Keratinocyte (primary cell): ENCODE results near the gene NDUFA11. TPM values are rescaled to one million over a fixed set of nuclear protein-coding genes. Genes with fewer than 3 reads are reported as not detected.

Experiments
- DNase-seq: peaks from one replicate; pipeline ENCODE4 v3.0.0-alpha.2; 2011; ENCODE audit warnings: low read depth, missing footprints, low spot score
- FAIRE-seq: peaks from 2 replicates; lab custom pipeline; 2011; peaks lifted over from hg19 to GRCh38; lab: Jason Lieb, UNC
- H2AFZ ChIP-seq: 2 replicates; pipeline ENCODE4 v1.6.0; 2012; ENCODE audit warnings: low read length, control low read depth, inconsistent platforms; ENCODE audit not compliant: control insufficient read depth
- H3K27ac ChIP-seq: 2 replicates; pipeline ENCODE4 v1.5.1; 2011; ENCODE audit warnings: low read length; ENCODE audit not compliant: control insufficient read depth, insufficient read depth
- H3K27me3 ChIP-seq: 3 replicates; pipeline ENCODE4 v1.6.0; 2011; ENCODE audit warnings: low read length; ENCODE audit not compliant: control insufficient read depth, insufficient read depth; ENCODE audit errors: extremely low read depth
- H3K36me3 ChIP-seq, 2 experiments: 2 replicates in 1 of 2; 3 replicates in 1 of 2; pipeline ENCODE4 v1.5.1; 2011; ENCODE audit warnings: low read length in 2 of 2, mild to moderate bottlenecking in 1 of 2; ENCODE audit not compliant: control insufficient read depth in 2 of 2, insufficient read depth in 2 of 2; ENCODE audit errors: extremely low read depth in 1 of 2
- H3K4me1 ChIP-seq: 3 replicates; pipeline ENCODE4 v1.5.1; 2011; ENCODE audit warnings: low read length; ENCODE audit not compliant: control insufficient read depth, insufficient read depth; ENCODE audit errors: extremely low read depth
- H3K4me2 ChIP-seq: 3 replicates; pipeline ENCODE4 v1.6.0; 2011; ENCODE audit warnings: low read depth, low read length; ENCODE audit not compliant: control insufficient read depth, insufficient read depth; ENCODE audit errors: extremely low read depth
- H3K4me3 ChIP-seq, 3 experiments: fragments of 200-600 bp in 1 of 3; sonication (generic) in 1 of 3; 2 replicates in 2 of 3; 3 replicates in 1 of 3; pipeline ENCODE4 v1.5.1; 2011 to 2016; ENCODE audit warnings: low read length in 3 of 3, mild to moderate bottlenecking in 3 of 3, control low read depth in 2 of 3, inconsistent platforms in 1 of 3, low read depth in 1 of 3, mixed read lengths in 1 of 3, mixed run types in 1 of 3, moderate library complexity in 1 of 3; ENCODE audit not compliant: control insufficient read depth in 2 of 3, insufficient read depth in 2 of 3; ENCODE audit errors: extremely low read depth in 1 of 3
- H3K79me2 ChIP-seq: 2 replicates; pipeline ENCODE4 v1.6.0; 2012; ENCODE audit warnings: low read length; ENCODE audit not compliant: control insufficient read depth, insufficient read depth
- H3K9ac ChIP-seq: 3 replicates; pipeline ENCODE4 v1.6.0; 2011; ENCODE audit warnings: low read length; ENCODE audit not compliant: control insufficient read depth, insufficient read depth; ENCODE audit errors: extremely low read depth
- H3K9me1 ChIP-seq: 3 replicates; pipeline ENCODE4 v1.6.0; 2011; ENCODE audit warnings: low read length; ENCODE audit not compliant: control insufficient read depth, insufficient read depth; ENCODE audit errors: extremely low read depth
- H3K9me3 ChIP-seq: 2 replicates; pipeline ENCODE4 v1.5.1; 2012; ENCODE audit warnings: low read depth, low read length; ENCODE audit not compliant: control insufficient read depth
- H4K20me1 ChIP-seq: 3 replicates; pipeline ENCODE4 v1.6.0; 2011; ENCODE audit warnings: low read length; ENCODE audit not compliant: control insufficient read depth, insufficient read depth; ENCODE audit errors: extremely low read depth
- EZH2 ChIP-seq: IDR thresholded peaks from one replicate; pipeline ENCODE4 v1.6.1; 2012; ENCODE audit warnings: inconsistent platforms, mild to moderate bottlenecking, low read length, moderate library complexity
- dilution Hi-C: fragments of 300-500 bp; cut with MboI; formaldehyde crosslinking; loops from one replicate; pipeline ENCODE4 v1.7.0; 2020; ENCODE audit warnings: low sequenced_read_pairs; ENCODE audit not compliant: extremely low pct_ligation_motif_present
- polyA plus RNA-seq, 5 experiments: library from polyadenylated mRNA; depleted of rRNA in 3 of 5; stranded (reverse) in 3 of 5; stranded (forward) in 1 of 5; unstranded in 1 of 5; fragments of >200 nt; gene quantifications; 1 replicate in 1 of 5; 2 replicates in 3 of 5; 3 replicates in 1 of 5; pipeline versions ENCODE4 v1.2.1 to v1.2.3, GENCODE V29; 2011 to 2012; ENCODE audit warnings: missing spikeins in 2 of 5, low read depth in 1 of 5, low replicate concordance in 1 of 5
- TF ChIP-seq, protein P1 (sequence below), 3 experiments: IDR thresholded peaks in 1 of 3; conservative IDR thresholded peaks in 1 of 3; optimal IDR thresholded peaks in 1 of 3; 2 replicates in 2 of 3; 3 replicates in 1 of 3; pipeline versions ENCODE3 to v1.5.1; 2011; ENCODE audit warnings: low read length in 3 of 3, mild to moderate bottlenecking in 3 of 3, moderate library complexity in 2 of 3, control low read depth in 1 of 3, inconsistent platforms in 1 of 3; ENCODE audit not compliant: insufficient read depth in 2 of 3; ENCODE audit errors: extremely low read depth in 1 of 3

NDUFA11 gene
- polyA plus RNA-seq, 1 donor (not counting 4 experiments of a cell fraction or from before 2014, with no cell fraction given) = 122 TPM

DNA sequence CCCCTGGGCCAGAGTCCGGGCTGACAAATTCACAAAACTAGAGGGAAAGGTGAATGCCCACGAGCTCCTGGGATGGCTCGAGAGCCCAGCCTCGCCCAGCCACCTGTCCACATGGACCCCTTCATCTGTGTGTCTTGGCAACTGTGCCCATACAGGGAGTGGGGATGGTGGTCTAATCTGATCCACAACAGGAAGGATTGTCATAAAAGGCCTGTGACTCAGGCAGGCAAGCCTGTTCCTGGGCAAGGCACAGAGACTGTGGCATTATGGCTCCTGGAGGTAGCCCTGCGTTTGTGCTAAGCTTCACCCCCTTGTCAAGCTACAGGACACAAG is 30.4 kb upstream of the NDUFA11 start:
- no peak overlapping the region for H3K27ac ChIP-seq
- no peaks in the 10 kb centered on the region for H3K9me1 ChIP-seq
- FAIRE-seq = no peak
- H3K36me3 ChIP-seq = peaks cover 35 to 57% of the 10 kb centered on the region in 2 experiments
- H3K4me2 ChIP-seq = no peak overlapping the region
- H3K79me2 ChIP-seq = peaks cover 2% of the 10 kb centered on the region
- H4K20me1 ChIP-seq = peaks cover 4% of the 10 kb centered on the region
- H3K9me3 ChIP-seq = no peaks in the 10 kb centered on the region
- no peak overlapping the region for H3K9ac ChIP-seq
- no peak for TF ChIP-seq EZH2
- TF ChIP-seq, protein P1, sequence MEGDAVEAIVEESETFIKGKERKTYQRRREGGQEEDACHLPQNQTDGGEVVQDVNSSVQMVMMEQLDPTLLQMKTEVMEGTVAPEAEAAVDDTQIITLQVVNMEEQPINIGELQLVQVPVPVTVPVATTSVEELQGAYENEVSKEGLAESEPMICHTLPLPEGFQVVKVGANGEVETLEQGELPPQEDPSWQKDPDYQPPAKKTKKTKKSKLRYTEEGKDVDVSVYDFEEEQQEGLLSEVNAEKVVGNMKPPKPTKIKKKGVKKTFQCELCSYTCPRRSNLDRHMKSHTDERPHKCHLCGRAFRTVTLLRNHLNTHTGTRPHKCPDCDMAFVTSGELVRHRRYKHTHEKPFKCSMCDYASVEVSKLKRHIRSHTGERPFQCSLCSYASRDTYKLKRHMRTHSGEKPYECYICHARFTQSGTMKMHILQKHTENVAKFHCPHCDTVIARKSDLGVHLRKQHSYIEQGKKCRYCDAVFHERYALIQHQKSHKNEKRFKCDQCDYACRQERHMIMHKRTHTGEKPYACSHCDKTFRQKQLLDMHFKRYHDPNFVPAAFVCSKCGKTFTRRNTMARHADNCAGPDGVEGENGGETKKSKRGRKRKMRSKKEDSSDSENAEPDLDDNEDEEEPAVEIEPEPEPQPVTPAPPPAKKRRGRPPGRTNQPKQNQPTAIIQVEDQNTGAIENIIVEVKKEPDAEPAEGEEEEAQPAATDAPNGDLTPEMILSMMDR (optimal IDR thresholded peaks at IDR 0.05 in 1 of 3, IDR thresholded peaks at IDR 0.05 in 1 of 3, conservative IDR thresholded peaks at IDR 0.05 in 1 of 3; ENCODE audit: extremely low read depth in 1 of 3, insufficient read depth in 2 of 3, low read length in 3 of 3) = no peak
- no peak overlapping the region for H3K4me3 ChIP-seq
- H2AFZ ChIP-seq = no peak overlapping the region
- H3K4me1 ChIP-seq = no peaks in the 10 kb centered on the region
- no peaks in the 10 kb centered on the region for H3K27me3 ChIP-seq
- no peak for DNase-seq
- dilution Hi-C loops = no loop called here

DNA sequence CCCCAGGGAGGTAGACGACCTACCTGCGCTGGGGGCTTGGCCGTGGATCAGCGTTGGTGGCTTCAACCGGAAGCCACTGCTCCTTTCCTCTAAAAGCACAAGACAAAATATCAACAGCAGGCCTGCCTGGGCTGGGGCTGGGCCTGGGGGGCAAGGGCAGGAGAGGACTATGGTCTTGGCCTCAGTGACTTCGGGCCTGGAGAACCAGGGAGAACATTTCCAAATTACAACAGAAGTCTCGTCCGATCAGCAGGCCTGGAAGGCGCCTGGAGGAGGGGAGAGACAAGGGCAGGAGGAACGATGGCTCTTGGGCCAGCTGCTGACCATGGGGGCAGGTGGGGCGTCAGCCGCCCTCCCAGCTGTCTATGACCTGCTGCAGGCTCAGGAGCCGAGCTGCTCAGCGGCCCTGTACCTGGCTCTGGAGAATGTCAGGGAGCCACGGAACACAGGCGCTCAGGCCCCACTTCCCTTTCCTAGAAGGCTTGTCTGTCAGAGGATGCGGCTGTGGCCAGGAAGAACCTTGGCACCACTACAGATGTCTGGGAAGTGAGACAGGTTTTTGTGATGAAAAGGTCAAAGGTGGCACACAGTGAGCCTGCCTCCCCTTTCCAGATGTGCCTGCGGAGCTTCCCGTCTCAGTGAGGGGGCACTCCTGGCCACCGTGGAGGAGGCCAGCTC is 29.9 kb upstream of the NDUFA11 start:
- FAIRE-seq = no peak
- H3K79me2 ChIP-seq = peaks cover 2% of the 10 kb centered on the region
- H3K4me1 ChIP-seq = no peaks in the 10 kb centered on the region
- no peaks in the 10 kb centered on the region for H3K27me3 ChIP-seq
- H3K9ac ChIP-seq = no peak overlapping the region
- H3K9me1 ChIP-seq = no peaks in the 10 kb centered on the region
- no peak for DNase-seq
- H3K4me2 ChIP-seq = no peak overlapping the region
- H4K20me1 ChIP-seq = peaks cover 4% of the 10 kb centered on the region
- peaks cover 36 to 58% of the 10 kb centered on the region in 2 experiments for H3K36me3 ChIP-seq
- TF ChIP-seq EZH2 = no peak
- TF ChIP-seq, protein P1 (optimal IDR thresholded peaks at IDR 0.05 in 1 of 3, IDR thresholded peaks at IDR 0.05 in 1 of 3, conservative IDR thresholded peaks at IDR 0.05 in 1 of 3; ENCODE audit: extremely low read depth in 1 of 3, insufficient read depth in 2 of 3, low read length in 3 of 3) = no peak
- H3K9me3 ChIP-seq = no peaks in the 10 kb centered on the region
- dilution Hi-C loops = no loop called here
- no peak overlapping the region for H3K4me3 ChIP-seq
- H3K27ac ChIP-seq = no peak overlapping the region
- no peak overlapping the region for H2AFZ ChIP-seq
